CD4-positive, alpha-beta T cell treated with Interferon alpha-2 for 1 hour (primary cell): ENCODE data around the gene P2RY2.

Experiments
- DNase-seq, 2 donors: peaks; one replicate each; pipeline ENCODE4 v3.0.0-alpha.2; 2020 to 2022

The P2RY2 gene

GRCh38 chr11:73218106-73218829 lies at the start of gene P2RY2:
Gene P2RY2 (plus strand): TSS chr11:73218281. CDS start chr11:73234160, 15,879 bp downstream.
- peak; percentile 25 to 52 for DNase-seq

- no peak for DNase-seq
Measured at GRCh38 chr11:73168925-73169579, 49.0 kb upstream of the P2RY2 start.

GRCh38 chr11:73170140-73170539 lies 47.9 kb upstream of the P2RY2 start:
- no peak for DNase-seq

- DNase-seq, result no peak
Measured at GRCh38 chr11:73171436-73172161, 46.5 kb upstream of the P2RY2 start.

- no peak for DNase-seq
Measured at GRCh38 chr11:73172992-73173656, 45.0 kb upstream of the P2RY2 start.

GRCh38 chr11:73173755-73174494 lies 44.2 kb upstream of the P2RY2 start:
- no peak for DNase-seq

- no peak for DNase-seq
Measured at GRCh38 chr11:73174495-73174791, 43.6 kb upstream of the P2RY2 start.

- no peak for DNase-seq
Measured at GRCh38 chr11:73175551-73176144, 42.4 kb upstream of the P2RY2 start.

GRCh38 chr11:73176145-73176873 lies 41.8 kb upstream of the P2RY2 start:
- DNase-seq, result no peak

- DNase-seq, result no peak
Measured at GRCh38 chr11:73176874-73177155, 41.3 kb upstream of the P2RY2 start.

GRCh38 chr11:73177380-73177777 lies 40.7 kb upstream of the P2RY2 start:
- DNase-seq, result no peak

- DNase-seq, result peak; percentile 83 to 85
Measured at GRCh38 chr11:73177778-73178539, 40.1 kb upstream of the P2RY2 start.

GRCh38 chr11:73178681-73179080 lies 39.4 kb upstream of the P2RY2 start:
- no peak for DNase-seq

- no peak for DNase-seq
Measured at GRCh38 chr11:73182824-73183321, 35.2 kb upstream of the P2RY2 start.

GRCh38 chr11:73184953-73185671 lies 33.0 kb upstream of the P2RY2 start:
- peak; percentile 46 to 54 for DNase-seq

GRCh38 chr11:73185680-73186293 lies 32.3 kb upstream of the P2RY2 start:
- no peak for DNase-seq

GRCh38 chr11:73186294-73186850 lies 31.7 kb upstream of the P2RY2 start:
- DNase-seq, result no peak

- DNase-seq, result no peak
Measured at GRCh38 chr11:73186886-73187285, 31.2 kb upstream of the P2RY2 start.

- DNase-seq, result no peak
Measured at GRCh38 chr11:73187854-73188253, 30.2 kb upstream of the P2RY2 start.
